Rectal smooth muscle tissue (tissue), 1 donor: ENCODE measurements around the gene TOMM34.
A peak's percentile ranks its signal among the peaks of the same experiment; 100 is the strongest.

Source experiments
- H3K27ac ChIP-seq: one replicate; pipeline ENCODE4 v1.7.0; 2013; ENCODE audit warnings: low read depth, low read length, inconsistent platforms
- H3K27me3 ChIP-seq: one replicate; pipeline ENCODE4 v1.7.0; 2013; ENCODE audit warnings: low read length; ENCODE audit not compliant: control insufficient read depth, insufficient read depth
- H3K36me3 ChIP-seq: one replicate; pipeline ENCODE4 v1.7.0; 2013; ENCODE audit warnings: low read length; ENCODE audit not compliant: control insufficient read depth, insufficient read depth
- H3K4me1 ChIP-seq: one replicate; pipeline ENCODE4 v1.7.0; 2013; ENCODE audit warnings: low read length; ENCODE audit not compliant: control insufficient read depth, insufficient read depth
- H3K4me3 ChIP-seq: one replicate; pipeline ENCODE4 v1.7.0; 2013; ENCODE audit warnings: low read length
- H3K9ac ChIP-seq: one replicate; pipeline ENCODE4 v1.7.0; 2013; ENCODE audit warnings: low read length

TOMM34 gene

DNA sequence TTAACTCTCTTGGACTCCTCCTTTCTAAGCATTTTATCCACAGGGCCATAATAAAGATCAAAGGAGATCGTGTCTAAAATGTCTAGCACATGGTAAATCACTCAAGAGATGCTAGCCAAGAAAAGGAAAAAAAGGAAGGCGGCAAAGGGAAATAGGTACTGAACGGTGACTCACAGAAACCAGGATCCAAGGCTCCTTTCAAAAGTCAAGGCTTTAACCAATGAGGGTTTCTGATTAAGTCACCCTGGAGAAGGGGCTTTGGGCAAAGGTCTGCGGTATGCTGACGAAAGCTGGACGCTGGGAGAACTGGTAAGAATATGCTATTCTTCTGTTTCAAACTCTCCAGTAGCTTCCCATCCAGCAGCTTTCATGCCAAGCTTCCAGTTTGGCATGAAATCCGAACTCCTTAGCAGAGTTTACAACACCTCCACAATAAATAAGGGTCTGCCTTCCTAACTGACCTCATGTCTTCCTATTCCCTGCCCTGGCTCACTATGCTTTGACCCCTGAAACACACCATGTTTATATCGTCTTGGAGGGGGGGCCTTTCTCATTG is 1.0 kb downstream of the TOMM34 start:
- Histone ChIP-seq H3K36me3 (peaks cover 11% of the 10 kb centered on the region), H3K27ac (no peak overlapping the region), H3K27me3 (no peaks in the 10 kb centered on the region), H3K4me3 (peak overlapping the region; percentile 77), H3K4me1 (peaks cover 3% of the 10 kb centered on the region), H3K9ac (no peak overlapping the region)

DNA sequence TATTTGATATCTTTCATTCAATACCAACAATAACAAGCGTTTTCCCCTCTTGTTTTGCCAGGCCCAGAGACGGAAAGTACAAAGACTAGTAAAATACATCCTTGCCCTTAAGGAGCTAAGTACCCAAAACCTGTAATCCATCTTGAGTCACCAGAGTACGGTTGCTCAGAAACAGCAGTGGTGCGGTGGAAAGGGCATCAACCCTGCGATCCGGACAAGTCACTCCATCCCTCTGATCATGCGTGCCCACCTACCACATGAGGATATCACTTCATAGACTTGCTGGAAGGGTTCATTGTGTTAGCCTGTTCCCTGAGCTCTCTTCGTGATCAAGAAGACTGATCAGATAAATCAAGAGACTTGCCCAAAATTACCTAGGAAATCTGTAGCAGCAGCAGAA is 1.9 kb downstream of the TOMM34 start:
- Histone ChIP-seq H3K27ac (no peak overlapping the region), H3K36me3 (peaks cover 14% of the 10 kb centered on the region), H3K27me3 (no peaks in the 10 kb centered on the region), H3K4me1 (peaks cover 3% of the 10 kb centered on the region), H3K9ac (no peak overlapping the region), H3K4me3 (no peak overlapping the region)

DNA sequence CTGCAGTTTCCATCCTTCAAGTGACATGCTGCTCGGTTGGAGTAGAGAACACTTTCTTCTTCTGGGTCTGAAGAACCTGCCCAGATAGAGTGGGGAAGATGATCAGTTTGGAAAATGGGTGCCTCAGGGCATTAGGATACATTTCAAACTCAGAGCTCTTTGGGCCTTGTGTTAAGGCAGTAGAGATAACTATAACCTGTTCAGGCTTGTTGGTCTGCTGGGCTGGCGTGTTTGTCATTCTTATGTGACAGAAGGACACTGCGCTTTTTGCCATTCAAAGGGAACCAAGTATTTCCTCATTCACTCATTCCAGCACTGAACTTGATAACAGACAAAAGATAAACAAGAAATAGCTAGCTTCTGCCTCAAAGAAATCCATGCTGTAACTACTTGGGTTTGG is 3.8 kb downstream of the TOMM34 start:
- H3K27ac ChIP-seq, result no peak overlapping the region
- H3K4me1 ChIP-seq, result peaks cover 3% of the 10 kb centered on the region
- H3K36me3 ChIP-seq, result peaks cover 21% of the 10 kb centered on the region
- no peak overlapping the region for H3K9ac ChIP-seq
- H3K27me3 ChIP-seq, result no peaks in the 10 kb centered on the region
- no peak overlapping the region for H3K4me3 ChIP-seq

DNA sequence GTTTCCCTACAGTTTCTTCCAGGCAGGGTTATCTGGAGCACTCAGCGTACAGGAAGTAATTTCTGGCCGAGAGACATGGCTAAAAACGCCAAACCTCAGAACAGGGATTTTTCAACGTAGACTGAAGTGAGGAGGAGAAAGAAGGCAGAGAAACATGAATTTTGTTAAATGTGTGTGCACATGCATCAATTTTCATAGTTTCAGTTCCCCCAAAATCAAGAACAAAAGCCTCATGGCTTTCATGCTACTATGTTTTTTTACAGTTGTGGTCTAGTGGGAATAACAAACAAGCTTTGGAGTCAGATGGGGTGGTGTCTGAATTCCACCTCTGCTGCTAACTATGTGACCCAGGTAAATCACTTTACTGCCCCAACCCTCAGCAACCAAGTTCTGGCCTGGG is 4.9 kb downstream of the TOMM34 start:
- H3K36me3 ChIP-seq, result peaks cover 28% of the 10 kb centered on the region
- H3K27me3 ChIP-seq, result no peaks in the 10 kb centered on the region
- H3K4me3 ChIP-seq, result no peak overlapping the region
- H3K9ac ChIP-seq, result no peak overlapping the region
- peaks cover 3% of the 10 kb centered on the region for H3K4me1 ChIP-seq
- H3K27ac ChIP-seq, result no peak overlapping the region

DNA sequence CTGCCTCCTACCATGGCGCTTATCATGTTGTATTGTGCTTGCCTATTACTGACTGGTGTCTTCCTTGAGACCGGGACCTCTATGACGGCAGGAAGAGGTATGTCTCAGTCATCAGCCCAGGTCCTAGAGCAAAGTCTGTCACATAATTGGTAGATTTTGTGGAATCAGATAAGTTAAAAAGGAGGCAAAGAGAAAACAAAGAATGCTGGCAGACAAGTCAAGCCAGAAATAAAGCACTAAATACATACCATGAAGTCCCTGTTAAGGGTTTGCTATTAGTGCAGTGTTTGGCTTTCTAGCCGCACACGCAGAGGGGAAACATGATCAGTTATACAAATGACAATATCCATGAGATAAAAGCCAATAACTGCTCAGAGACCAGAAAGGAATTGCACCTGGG is 6.0 kb downstream of the TOMM34 start:
- H3K27ac ChIP-seq, result no peak overlapping the region
- no peak overlapping the region for H3K9ac ChIP-seq
- H3K4me3 ChIP-seq, result no peak overlapping the region
- H3K36me3 ChIP-seq, result peaks cover 31% of the 10 kb centered on the region
- H3K27me3 ChIP-seq, result no peaks in the 10 kb centered on the region
- H3K4me1 ChIP-seq, result peaks cover under 1% of the 10 kb centered on the region

DNA sequence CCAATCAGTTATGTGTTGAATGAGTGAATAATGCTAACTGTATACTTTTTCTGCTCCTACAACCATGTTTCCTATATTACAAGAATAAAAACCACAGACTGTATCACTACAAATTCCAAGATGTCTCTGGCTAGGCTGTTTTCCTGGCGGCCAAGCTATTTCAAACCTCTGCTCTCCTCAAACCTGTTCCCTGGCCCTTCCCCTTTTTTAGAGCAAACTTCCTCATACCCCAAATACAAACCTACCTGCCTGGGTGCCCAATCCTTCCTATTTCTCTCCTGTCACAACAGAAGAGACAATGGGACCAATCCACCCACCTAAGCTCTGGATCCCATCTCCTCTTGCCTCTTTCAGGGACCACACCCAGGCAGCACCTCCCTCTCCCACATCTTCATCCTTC is 7.5 kb downstream of the TOMM34 start:
- H3K27ac ChIP-seq, result no peak overlapping the region
- no peaks in the 10 kb centered on the region for H3K4me1 ChIP-seq
- H3K27me3 ChIP-seq, result no peaks in the 10 kb centered on the region
- peaks cover 35% of the 10 kb centered on the region for H3K36me3 ChIP-seq
- H3K9ac ChIP-seq, result no peak overlapping the region
- H3K4me3 ChIP-seq, result no peak overlapping the region

DNA sequence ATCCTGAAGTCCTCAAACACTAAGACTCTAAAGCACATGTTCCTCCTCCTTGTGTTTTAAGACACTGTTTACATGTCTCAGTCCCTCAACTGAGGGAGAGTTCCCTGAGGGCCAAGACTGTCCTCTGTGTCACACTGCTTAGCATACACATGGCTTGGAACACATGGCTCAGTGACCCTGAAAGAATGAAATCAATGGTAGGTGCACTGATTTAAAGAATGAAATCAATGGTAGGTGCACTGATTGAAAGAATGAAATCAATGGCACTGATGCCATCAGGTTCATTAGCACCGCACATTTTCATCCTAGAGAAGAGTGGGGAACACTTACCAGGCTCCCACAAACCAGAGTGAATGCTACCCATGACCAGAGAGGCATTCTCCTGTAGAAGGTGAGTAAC is 9.8 kb downstream of the TOMM34 start:
- Histone ChIP-seq H3K27me3 (no peaks in the 10 kb centered on the region), H3K4me3 (no peak overlapping the region), H3K9ac (no peak overlapping the region), H3K27ac (no peak overlapping the region), H3K4me1 (no peaks in the 10 kb centered on the region), H3K36me3 (peaks cover 34% of the 10 kb centered on the region)

DNA sequence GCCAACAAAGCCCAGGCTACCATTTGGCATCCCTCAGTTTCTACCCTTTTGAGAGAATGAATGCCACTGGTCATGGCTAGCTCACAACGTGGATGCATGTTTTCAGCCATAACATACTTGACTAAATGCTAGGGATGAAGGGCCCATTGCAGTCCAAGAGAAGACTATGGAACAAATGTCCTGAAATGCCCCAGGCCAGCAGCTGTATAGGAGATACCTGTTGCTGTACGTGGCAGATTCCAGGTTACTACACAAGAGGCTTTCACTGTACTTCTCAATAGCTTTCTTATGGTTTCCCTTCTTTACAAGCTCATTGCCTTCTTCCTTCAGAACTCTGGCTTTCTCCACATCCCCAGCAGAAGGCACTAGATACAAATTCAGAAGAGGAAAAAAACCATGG is 11.7 kb downstream of the TOMM34 start:
- no peak overlapping the region for H3K27ac ChIP-seq
- peaks cover 28% of the 10 kb centered on the region for H3K36me3 ChIP-seq
- H3K27me3 ChIP-seq, result no peaks in the 10 kb centered on the region
- H3K4me1 ChIP-seq, result no peaks in the 10 kb centered on the region
- no peak overlapping the region for H3K9ac ChIP-seq
- H3K4me3 ChIP-seq, result no peak overlapping the region

DNA sequence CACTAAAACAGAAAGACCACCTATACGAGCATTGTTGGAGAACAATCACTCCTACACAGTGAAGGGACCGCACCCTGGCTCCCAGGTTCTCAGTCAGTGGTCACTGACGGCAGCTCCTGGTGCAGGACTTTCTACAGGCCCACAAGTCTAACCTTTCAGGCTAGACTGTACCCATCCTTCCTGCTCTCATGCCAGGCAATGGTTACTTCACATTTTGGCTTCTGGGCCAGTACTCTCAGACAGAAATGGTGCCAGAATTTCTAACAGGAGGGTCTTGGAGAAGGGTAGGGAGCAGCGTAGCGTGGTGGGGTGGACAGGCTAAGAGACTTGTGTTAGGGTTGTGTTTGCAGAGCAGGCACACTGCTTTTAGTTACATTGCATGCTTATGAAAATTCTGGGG is 12.1 kb downstream of the TOMM34 start:
- Histone ChIP-seq H3K4me1 (no peaks in the 10 kb centered on the region), H3K27ac (no peak overlapping the region), H3K9ac (no peak overlapping the region), H3K4me3 (no peak overlapping the region), H3K36me3 (peaks cover 25% of the 10 kb centered on the region), H3K27me3 (no peaks in the 10 kb centered on the region)

DNA sequence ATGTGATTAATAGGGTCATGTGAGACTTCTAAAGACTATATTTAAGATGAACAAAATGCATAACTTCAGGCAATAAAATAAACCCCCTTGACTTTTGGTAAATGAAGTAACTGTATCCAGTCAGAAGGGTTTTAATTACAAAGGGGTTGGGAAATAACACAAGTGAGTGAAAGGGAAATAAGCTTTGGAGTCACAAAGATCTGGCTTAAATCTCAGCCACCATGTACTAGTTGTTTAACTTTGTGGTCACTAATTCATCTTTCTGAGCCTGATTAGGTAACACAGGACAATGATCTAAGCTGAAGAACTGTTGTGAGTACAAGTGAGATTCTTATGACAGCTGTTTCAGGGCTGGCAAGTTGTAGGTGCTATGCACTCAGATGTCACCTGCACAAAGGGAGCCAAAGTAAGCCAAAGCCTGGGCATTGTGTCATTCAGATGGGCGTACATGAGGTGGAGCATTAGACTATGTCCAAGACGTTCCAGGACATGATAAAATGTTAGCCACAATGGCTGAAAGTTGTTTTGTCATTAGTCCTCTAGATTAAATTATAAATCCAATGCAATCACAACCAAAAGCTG is 13.8 kb downstream of the TOMM34 start:
- Histone ChIP-seq H3K4me3 (no peak overlapping the region), H3K36me3 (peaks cover 31% of the 10 kb centered on the region)

DNA sequence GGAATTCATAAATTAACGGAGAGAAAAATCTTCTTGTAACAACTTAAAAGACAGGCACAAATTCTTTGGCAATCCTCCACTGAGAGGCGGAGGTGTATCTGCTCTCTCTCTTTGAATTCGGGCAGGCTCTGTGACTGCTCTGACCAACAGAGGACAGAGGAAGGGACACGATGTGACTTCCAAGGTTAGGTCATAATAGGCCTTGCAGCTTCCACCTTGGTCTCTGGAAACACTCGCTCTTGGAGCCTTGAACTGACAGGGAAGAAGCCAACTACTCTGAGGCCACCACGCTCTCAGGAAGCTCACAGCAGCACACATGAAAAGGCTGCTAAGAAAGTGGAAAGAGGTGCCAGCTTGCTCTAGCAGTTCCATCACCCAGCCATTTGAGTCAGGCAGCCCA is 14.9 kb downstream of the TOMM34 start:
- H3K27ac ChIP-seq, result no peak overlapping the region
- no peaks in the 10 kb centered on the region for H3K27me3 ChIP-seq
- no peak overlapping the region for H3K4me3 ChIP-seq
- H3K36me3 ChIP-seq, result peaks cover 27% of the 10 kb centered on the region
- H3K9ac ChIP-seq, result no peak overlapping the region
- no peaks in the 10 kb centered on the region for H3K4me1 ChIP-seq

More for the DNA sequence above, 13.8 kb downstream of the TOMM34 start:
- Histone ChIP-seq H3K27ac (no peak overlapping the region), H3K9ac (no peak overlapping the region), H3K4me1 (no peaks in the 10 kb centered on the region), H3K27me3 (no peaks in the 10 kb centered on the region)

DNA sequence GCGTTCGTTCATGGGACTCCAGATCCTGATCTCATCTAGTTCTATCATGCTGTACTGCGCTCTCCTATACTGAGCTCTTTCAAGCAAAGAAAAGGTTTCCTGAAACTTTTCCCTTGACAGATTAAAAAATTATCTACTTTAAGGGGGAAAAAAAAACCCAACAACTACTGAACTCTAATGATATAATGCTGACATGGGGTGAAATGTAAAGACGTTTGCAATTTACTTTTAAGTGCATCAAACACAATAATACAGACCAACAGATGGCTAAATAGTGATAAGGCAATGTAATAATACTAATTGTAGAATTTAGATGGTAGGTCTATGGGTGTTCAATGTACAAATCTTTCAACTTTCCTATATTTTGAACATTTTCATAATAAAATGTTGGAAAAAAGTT is 16.4 kb downstream of the TOMM34 start:
- peaks cover 26% of the 10 kb centered on the region for H3K36me3 ChIP-seq

DNA sequence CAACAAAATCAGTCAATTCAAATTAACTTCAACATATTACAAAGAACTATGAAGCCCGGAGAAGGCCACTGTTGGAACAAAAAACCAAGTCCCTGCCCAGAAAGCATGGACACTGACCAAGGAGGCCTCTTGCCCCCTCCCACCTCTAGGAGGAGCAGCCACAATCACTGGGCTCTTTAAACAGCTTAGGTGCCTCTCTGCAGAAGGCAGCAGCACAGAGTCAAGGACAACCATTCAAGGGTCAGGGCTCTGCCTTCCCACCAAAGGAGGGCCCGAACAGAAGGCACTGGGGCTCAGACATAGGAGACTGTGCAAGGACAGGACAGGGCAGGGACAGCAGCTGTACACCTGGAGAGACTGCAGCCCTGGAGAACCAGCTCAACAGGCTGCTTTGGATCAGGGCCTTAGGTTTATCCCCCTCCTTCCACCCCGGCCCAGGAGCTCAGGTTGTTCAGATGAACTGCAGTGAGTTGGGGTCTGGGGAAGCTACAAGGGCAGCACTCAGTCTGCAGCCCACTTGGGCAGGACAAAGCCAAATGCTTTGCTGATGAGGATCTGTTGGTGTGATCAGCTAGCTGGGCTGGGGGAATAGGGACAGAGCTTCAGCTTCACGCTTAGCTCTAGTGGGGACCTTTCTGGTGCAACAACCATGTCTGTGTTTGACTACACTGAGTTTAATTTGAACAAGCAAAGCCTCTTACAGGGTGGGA is 17.8 kb downstream of the TOMM34 start:
- peaks cover 22% of the 10 kb centered on the region for H3K36me3 ChIP-seq
- H3K27ac ChIP-seq, result no peak overlapping the region
- no peak overlapping the region for H3K4me3 ChIP-seq
- H3K9ac ChIP-seq, result peak overlapping the region; percentile 22
- no peaks in the 10 kb centered on the region for H3K27me3 ChIP-seq
- H3K4me1 ChIP-seq, result no peaks in the 10 kb centered on the region

More for the DNA sequence above, 16.4 kb downstream of the TOMM34 start:
- no peak overlapping the region for H3K27ac ChIP-seq
- no peak overlapping the region for H3K4me3 ChIP-seq
- no peak overlapping the region for H3K9ac ChIP-seq
- H3K4me1 ChIP-seq, result no peaks in the 10 kb centered on the region
- H3K27me3 ChIP-seq, result no peaks in the 10 kb centered on the region
